DND-41 (cell line): ENCODE measurements around the gene ATF5.

Experiments
- EZH2 ChIP-seq: IDR thresholded peaks from 3 replicates; pipeline ENCODE4 v1.6.1; 2012; ENCODE audit warnings: borderline replicate concordance, low read depth, mild to moderate bottlenecking, moderate library complexity, low read length, inconsistent platforms; ENCODE audit not compliant: severe bottlenecking
- TF ChIP-seq, protein P1 (sequence below): IDR thresholded peaks from 2 replicates; pipeline ENCODE4 v1.5.1; 2012; ENCODE audit warnings: borderline replicate concordance, low read length, moderate library complexity, mild to moderate bottlenecking; ENCODE audit not compliant: poor library complexity, severe bottlenecking; ENCODE audit errors: extremely low read depth

DNA sequence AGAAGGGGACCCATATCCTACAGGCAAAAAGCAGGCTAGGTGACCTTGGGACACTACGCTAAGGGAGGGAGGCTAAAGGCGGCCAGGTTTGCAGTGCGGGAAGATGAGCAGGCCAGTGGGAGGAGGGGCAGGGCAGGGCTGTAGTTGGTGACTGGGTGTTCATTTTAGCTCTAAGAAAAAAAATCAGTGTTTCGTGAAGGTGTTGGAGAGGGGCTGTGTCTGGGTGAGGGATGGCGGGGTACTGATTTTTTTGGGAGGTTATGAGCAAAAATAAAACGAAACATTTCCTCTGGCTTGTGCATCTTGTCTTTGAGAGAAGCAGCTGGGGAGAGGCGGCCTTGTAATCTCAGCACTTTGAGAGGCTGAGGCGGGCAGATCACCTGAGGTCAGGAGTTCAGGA lies 4.6 kb downstream of the ATF5 start:
- TF ChIP-seq EZH2, result no peak
- TF ChIP-seq, protein P1, sequence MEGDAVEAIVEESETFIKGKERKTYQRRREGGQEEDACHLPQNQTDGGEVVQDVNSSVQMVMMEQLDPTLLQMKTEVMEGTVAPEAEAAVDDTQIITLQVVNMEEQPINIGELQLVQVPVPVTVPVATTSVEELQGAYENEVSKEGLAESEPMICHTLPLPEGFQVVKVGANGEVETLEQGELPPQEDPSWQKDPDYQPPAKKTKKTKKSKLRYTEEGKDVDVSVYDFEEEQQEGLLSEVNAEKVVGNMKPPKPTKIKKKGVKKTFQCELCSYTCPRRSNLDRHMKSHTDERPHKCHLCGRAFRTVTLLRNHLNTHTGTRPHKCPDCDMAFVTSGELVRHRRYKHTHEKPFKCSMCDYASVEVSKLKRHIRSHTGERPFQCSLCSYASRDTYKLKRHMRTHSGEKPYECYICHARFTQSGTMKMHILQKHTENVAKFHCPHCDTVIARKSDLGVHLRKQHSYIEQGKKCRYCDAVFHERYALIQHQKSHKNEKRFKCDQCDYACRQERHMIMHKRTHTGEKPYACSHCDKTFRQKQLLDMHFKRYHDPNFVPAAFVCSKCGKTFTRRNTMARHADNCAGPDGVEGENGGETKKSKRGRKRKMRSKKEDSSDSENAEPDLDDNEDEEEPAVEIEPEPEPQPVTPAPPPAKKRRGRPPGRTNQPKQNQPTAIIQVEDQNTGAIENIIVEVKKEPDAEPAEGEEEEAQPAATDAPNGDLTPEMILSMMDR, result no peak
